ENCODE data around the gene ZSWIM3.

The ZSWIM3 gene

DNA sequence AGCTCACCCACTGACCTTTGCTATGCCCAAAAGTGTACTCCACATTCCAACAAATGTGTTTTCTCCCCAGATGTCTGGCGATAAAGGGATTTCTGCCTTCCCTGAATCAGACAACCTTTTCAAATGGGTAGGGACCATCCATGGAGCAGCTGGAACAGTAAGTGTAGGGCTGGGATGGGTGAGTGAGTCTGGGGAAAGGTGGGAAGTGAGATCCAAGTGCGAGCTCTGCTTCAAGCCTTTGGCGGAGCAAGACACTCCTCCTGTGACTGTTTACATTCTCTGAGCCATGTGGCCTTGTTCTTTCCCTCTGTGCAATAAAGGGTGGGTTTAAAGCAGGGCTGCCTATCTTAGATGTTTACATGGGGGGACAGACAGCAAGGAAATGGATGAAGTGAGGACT, 43.1 kb upstream of the ZSWIM3 start:
- Histone ChIP-seq H3K4me3 (ENCODE audit: low read depth, low read length) (peak overlapping the region; percentile 38), H3K36me3 (peaks cover 48% of the 10 kb centered on the region), H3K4me1 (no peaks in the 10 kb centered on the region), H3K27me3 (no peaks in the 10 kb centered on the region), H3K9me3 (no peaks in the 10 kb centered on the region)
- TF ChIP-seq, protein P1, sequence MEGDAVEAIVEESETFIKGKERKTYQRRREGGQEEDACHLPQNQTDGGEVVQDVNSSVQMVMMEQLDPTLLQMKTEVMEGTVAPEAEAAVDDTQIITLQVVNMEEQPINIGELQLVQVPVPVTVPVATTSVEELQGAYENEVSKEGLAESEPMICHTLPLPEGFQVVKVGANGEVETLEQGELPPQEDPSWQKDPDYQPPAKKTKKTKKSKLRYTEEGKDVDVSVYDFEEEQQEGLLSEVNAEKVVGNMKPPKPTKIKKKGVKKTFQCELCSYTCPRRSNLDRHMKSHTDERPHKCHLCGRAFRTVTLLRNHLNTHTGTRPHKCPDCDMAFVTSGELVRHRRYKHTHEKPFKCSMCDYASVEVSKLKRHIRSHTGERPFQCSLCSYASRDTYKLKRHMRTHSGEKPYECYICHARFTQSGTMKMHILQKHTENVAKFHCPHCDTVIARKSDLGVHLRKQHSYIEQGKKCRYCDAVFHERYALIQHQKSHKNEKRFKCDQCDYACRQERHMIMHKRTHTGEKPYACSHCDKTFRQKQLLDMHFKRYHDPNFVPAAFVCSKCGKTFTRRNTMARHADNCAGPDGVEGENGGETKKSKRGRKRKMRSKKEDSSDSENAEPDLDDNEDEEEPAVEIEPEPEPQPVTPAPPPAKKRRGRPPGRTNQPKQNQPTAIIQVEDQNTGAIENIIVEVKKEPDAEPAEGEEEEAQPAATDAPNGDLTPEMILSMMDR (IDR thresholded peaks at IDR 0.05; ENCODE audit: low read depth, low read length) = no peak
- DNase-seq = no peak

DNA sequence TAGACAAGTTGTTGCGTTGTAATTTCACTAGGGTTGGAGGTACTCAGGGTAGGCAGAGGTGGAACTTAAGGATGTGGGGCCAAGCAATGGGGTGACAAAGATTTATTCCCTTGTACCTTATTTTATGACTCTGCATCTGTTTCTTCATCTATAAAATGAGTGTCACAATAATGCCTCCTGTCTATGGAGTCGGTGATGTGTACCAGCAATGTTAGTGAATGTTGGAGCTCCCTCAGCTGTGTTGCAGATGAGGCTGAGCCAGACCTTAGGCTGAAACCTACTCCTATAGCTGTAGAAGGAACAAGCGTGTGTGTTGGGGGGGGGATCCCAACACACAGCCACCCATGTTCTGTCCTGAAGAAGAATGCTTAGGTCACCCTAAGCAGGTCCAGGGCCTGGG, 40.5 kb upstream of the ZSWIM3 start:
- no peaks in the 10 kb centered on the region for H3K4me1 ChIP-seq
- TF ChIP-seq, protein P1 (IDR thresholded peaks at IDR 0.05; ENCODE audit: low read depth, low read length) = no peak
- peaks cover 36% of the 10 kb centered on the region for H3K36me3 ChIP-seq

DNA sequence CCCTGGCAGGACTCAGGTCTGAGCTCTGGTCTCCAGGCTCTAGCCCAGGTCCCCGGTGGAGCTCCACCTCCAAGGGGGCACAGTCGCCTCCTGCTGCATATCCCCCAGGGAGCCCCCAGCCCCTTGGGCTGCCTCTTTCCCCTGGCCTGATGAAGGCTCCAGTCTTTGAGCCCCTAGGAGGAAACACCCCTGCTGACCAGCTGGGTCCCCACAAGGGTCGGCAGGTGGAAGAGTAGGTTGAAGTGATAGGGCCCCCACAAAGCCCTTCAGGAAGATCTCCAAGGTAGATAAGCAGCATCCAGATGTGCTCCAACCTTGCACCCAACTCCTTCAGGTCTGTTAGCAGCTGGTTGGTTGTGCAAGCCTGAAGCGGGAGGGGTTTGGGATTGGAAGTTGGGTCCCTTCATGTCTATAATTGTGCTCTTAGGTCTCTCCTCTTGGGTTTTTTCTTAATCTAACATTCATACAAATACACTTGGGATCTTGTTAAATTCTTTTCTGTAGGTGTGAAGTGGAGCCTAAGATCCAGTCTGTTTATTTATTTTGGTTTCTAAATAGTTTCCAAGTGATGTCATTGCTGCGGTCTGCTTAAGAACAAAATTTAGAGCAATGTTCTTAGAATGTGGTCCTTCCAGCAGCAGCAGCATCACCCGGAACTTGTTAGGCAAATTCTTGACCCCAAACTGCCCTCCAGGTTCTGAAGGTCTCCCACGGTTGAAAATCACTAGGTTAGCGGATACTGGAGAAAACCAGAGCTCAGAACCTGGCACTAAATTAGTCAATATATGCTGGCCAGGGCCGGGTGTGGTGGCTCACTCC, 39.8 kb upstream of the ZSWIM3 start:
- Histone ChIP-seq H3K36me3 (peaks cover 36% of the 10 kb centered on the region), H3K9me3 (no peaks in the 10 kb centered on the region), H3K4me3 (ENCODE audit: low read depth, low read length) (no peak overlapping the region), H3K4me1 (no peaks in the 10 kb centered on the region), H3K27me3 (no peaks in the 10 kb centered on the region)
- no peak for DNase-seq
- TF ChIP-seq, protein P1 (IDR thresholded peaks at IDR 0.05; ENCODE audit: low read depth, low read length) = no peak

More for the DNA sequence above, 40.5 kb upstream of the ZSWIM3 start:
- Histone ChIP-seq H3K27me3 (no peaks in the 10 kb centered on the region), H3K4me3 (ENCODE audit: low read depth, low read length) (no peak overlapping the region), H3K9me3 (no peaks in the 10 kb centered on the region)
- no peak for DNase-seq

DNA sequence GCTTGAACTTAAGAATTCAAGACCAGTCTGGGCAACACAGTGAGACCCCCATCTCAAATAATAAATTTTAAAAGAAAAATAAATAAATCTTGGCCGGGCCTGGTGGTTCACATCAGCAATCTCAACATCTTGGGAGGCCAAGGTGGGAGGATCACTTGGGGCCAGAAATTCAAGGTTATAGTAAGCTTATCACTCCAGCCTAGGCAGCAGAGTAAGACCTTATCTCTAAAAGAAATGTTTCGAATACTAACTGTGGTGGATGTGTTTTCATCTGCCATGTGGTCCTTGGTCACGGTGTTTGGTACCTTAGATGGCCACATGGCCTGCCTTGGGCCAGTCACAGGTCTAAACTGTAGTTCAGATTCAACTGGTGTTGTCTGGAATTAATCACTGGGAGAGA, 39.2 kb upstream of the ZSWIM3 start:
- TF ChIP-seq, protein P1 (IDR thresholded peaks at IDR 0.05; ENCODE audit: low read depth, low read length) = no peak
- no peak for DNase-seq
- H3K27me3 ChIP-seq = no peaks in the 10 kb centered on the region
- H3K36me3 ChIP-seq = peaks cover 36% of the 10 kb centered on the region
- no peak overlapping the region for H3K4me3 ChIP-seq (ENCODE audit: low read depth, low read length)
- no peaks in the 10 kb centered on the region for H3K9me3 ChIP-seq
- no peaks in the 10 kb centered on the region for H3K4me1 ChIP-seq

DNA sequence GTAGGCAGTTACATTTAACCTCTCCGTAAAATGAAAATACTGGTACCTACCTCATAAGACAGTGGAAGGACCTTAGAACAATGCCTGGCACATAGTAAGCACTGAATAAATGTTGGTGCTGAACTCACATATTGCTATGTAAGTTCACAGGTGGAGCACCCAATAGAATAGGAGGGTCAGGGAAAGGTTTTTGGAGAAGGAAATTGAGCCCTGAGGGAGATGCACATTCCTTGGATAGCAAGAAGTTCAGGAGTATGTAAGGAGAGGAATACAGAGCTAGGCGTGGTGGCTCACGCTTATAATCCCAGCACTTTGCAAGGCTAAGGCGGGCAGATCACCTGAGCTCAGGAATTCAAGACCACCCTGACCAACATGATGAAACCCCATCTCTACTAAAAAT, 37.9 kb upstream of the ZSWIM3 start:
- H3K9me3 ChIP-seq = no peaks in the 10 kb centered on the region
- no peak for DNase-seq
- H3K4me3 ChIP-seq (ENCODE audit: low read depth, low read length) = no peak overlapping the region
- TF ChIP-seq, protein P1 (IDR thresholded peaks at IDR 0.05; ENCODE audit: low read depth, low read length) = no peak
- H3K4me1 ChIP-seq = no peaks in the 10 kb centered on the region
- H3K36me3 ChIP-seq = peaks cover 27% of the 10 kb centered on the region
- no peaks in the 10 kb centered on the region for H3K27me3 ChIP-seq

DNA sequence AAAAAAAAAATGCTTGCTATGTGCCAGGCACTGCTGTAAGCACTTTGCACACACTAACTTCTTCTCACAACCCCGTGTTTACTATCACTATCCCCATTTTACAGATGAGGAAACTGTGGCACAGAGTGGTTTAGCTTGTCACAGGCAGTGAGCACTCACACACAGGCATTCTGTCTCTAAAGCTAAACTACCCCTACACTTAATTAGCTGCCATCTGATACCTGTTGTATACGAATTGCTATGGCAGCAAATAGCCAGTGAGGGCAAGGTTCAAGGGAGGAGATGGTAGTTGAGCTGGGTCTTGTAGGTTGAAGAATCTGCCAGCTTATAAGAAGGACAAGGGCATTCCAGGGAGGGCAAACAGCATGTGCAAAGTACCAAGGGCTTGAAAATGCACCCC, 35.5 kb upstream of the ZSWIM3 start:
- peaks cover 4% of the 10 kb centered on the region for H3K36me3 ChIP-seq
- TF ChIP-seq, protein P1 (IDR thresholded peaks at IDR 0.05; ENCODE audit: low read depth, low read length) = no peak
- no peak overlapping the region for H3K4me3 ChIP-seq (ENCODE audit: low read depth, low read length)
- no peaks in the 10 kb centered on the region for H3K9me3 ChIP-seq
- DNase-seq = no peak
- H3K27me3 ChIP-seq = no peaks in the 10 kb centered on the region
- no peaks in the 10 kb centered on the region for H3K4me1 ChIP-seq
